HepG2 (cell line): ENCODE measurements around the gene CUEDC2. TPM values are rescaled to one million over a fixed set of nuclear protein-coding genes. Genes with fewer than 3 reads are reported as not detected.

ENCODE experiments used
- AGO1 ChIP-seq: fragments of 200-400 bp; formaldehyde crosslinking; IDR thresholded peaks from 2 replicates; pipeline ENCODE4 v1.6.1; 2017; ENCODE audit warnings: mild to moderate bottlenecking, low read depth, low read length, moderate library complexity; ENCODE audit not compliant: poor library complexity, severe bottlenecking
- KLF16 ChIP-seq, 2 experiments: sonication (generic) in 1 of 2; formaldehyde crosslinking in 1 of 2; IDR thresholded peaks; 2 replicates each; pipeline versions ENCODE4 v1.6.1 to v1.8.0; 2016 to 2023; ENCODE audit warnings: missing genetic modification reagents in 2 of 2, missing compliant biosample characterization in 1 of 2
- RFX5 ChIP-seq: IDR thresholded peaks from 2 replicates; pipeline ENCODE4 v1.6.1; 2011; ENCODE audit warnings: low read depth, low read length, improper control_type of control experiment
- SAFB2 ChIP-seq: sonication (generic); formaldehyde crosslinking; IDR thresholded peaks from 2 replicates; pipeline ENCODE4 v1.5.1; 2020; ENCODE audit warnings: missing genetic modification reagents, low read depth, mild to moderate bottlenecking, borderline replicate concordance
- TCF7 ChIP-seq: sonication (generic); IDR thresholded peaks from 2 replicates; pipeline ENCODE4 v1.6.1; 2016; ENCODE audit warnings: antibody characterized with exemption, low read depth
- ZFP41 ChIP-seq: sonication (generic); formaldehyde crosslinking; IDR thresholded peaks from 2 replicates; pipeline ENCODE4 v1.4.0; 2020; ENCODE audit warnings: mild to moderate bottlenecking, missing genetic modification reagents, borderline replicate concordance
- ZNF33A ChIP-seq: sonication (generic); formaldehyde crosslinking; IDR thresholded peaks from 2 replicates; pipeline ENCODE4 v1.5.1; 2020; ENCODE audit warnings: missing genetic modification reagents, mild to moderate bottlenecking, moderate library complexity, borderline replicate concordance
- ZNF530 ChIP-seq: sonication (generic); formaldehyde crosslinking; IDR thresholded peaks from 2 replicates; pipeline ENCODE4 v1.5.0; 2020; ENCODE audit warnings: low read depth, mild to moderate bottlenecking, missing genetic modification reagents
- ZNF543 ChIP-seq: sonication (generic); formaldehyde crosslinking; IDR thresholded peaks from 2 replicates; pipeline ENCODE4 v1.4.0; 2020; ENCODE audit warnings: mild to moderate bottlenecking, missing genetic modification reagents
- ZNF615 ChIP-seq: sonication (generic); formaldehyde crosslinking; IDR thresholded peaks from 2 replicates; pipeline ENCODE4 v1.5.0; 2020; ENCODE audit warnings: mild to moderate bottlenecking, missing genetic modification reagents, borderline replicate concordance
- ZNF674 ChIP-seq: sonication (generic); formaldehyde crosslinking; IDR thresholded peaks from 2 replicates; pipeline ENCODE4 v1.5.0; 2020; ENCODE audit warnings: low read depth, mild to moderate bottlenecking, missing genetic modification reagents
- polyA plus RNA-seq, 8 experiments: library from polyadenylated mRNA; depleted of rRNA in 3 of 8; stranded (reverse) in 7 of 8; unstranded in 1 of 8; fragments of >200 nt; fragmentation: Illumina TruSeq in 4 of 8; extraction: Trizol in 4 of 8; gene quantifications; 2 replicates each; pipeline versions ENCODE4 v1.2.1 to v1.2.3, GENCODE V29; 2011 to 2016; ENCODE audit warnings: low read depth in 4 of 8, missing spikeins in 1 of 8, mixed read lengths in 1 of 8; ENCODE audit not compliant: insufficient read depth in 1 of 8
- total RNA-seq, 5 experiments: library from RNA; depleted of rRNA; stranded (reverse); fragments of >200 nt; fragmentation: Illumina TruSeq; extraction: Trizol; gene quantifications; 2 replicates each; pipeline ENCODE4 v1.2.3, GENCODE V29; 2016; ENCODE audit warnings: low read depth in 1 of 5
- TF ChIP-seq, protein P1 (sequence below): sonication (generic); formaldehyde crosslinking; IDR thresholded peaks from 2 replicates; pipeline ENCODE4 v1.8.0; 2022; ENCODE audit warnings: missing genetic modification reagents, low read depth, mild to moderate bottlenecking, borderline replicate concordance
- TF ChIP-seq, protein P2 (sequence below): sonication (generic); formaldehyde crosslinking; IDR thresholded peaks from 2 replicates; pipeline ENCODE4 v1.4.0; 2020; ENCODE audit warnings: missing genetic modification reagents; ENCODE audit errors: not compliant biosample characterization
- TF ChIP-seq, protein P3 (sequence below): sonication (generic); formaldehyde crosslinking; IDR thresholded peaks from 2 replicates; pipeline ENCODE4 v1.4.0; 2020; ENCODE audit warnings: missing genetic modification reagents
- TF ChIP-seq, protein P4 (sequence below): sonication (generic); formaldehyde crosslinking; IDR thresholded peaks from 2 replicates; pipeline ENCODE4 v1.4.0; 2020; ENCODE audit warnings: missing genetic modification reagents, borderline replicate concordance
- TF ChIP-seq, protein P5 (sequence below): IDR thresholded peaks from 2 replicates; pipeline ENCODE4 v1.6.1; 2016; ENCODE audit warnings: missing compliant biosample characterization, missing genetic modification reagents, borderline replicate concordance
- TF ChIP-seq, protein P6 (sequence below), 2 experiments: sonication (generic) in 1 of 2; formaldehyde crosslinking in 1 of 2; IDR thresholded peaks; 2 replicates each; pipeline versions ENCODE4 v1.4.0 to v1.6.1; 2018 to 2020; ENCODE audit warnings: missing genetic modification reagents in 2 of 2, borderline replicate concordance in 1 of 2, low read depth in 1 of 2, mild to moderate bottlenecking in 1 of 2, missing biosample characterization in 1 of 2

The CUEDC2 gene
- total and polyA plus RNA-seq, 2 of the 13 experiments (the other 11 are each of a cell fraction or from before 2014, with no cell fraction given), result 13.1 to 18.4 TPM

DNA sequence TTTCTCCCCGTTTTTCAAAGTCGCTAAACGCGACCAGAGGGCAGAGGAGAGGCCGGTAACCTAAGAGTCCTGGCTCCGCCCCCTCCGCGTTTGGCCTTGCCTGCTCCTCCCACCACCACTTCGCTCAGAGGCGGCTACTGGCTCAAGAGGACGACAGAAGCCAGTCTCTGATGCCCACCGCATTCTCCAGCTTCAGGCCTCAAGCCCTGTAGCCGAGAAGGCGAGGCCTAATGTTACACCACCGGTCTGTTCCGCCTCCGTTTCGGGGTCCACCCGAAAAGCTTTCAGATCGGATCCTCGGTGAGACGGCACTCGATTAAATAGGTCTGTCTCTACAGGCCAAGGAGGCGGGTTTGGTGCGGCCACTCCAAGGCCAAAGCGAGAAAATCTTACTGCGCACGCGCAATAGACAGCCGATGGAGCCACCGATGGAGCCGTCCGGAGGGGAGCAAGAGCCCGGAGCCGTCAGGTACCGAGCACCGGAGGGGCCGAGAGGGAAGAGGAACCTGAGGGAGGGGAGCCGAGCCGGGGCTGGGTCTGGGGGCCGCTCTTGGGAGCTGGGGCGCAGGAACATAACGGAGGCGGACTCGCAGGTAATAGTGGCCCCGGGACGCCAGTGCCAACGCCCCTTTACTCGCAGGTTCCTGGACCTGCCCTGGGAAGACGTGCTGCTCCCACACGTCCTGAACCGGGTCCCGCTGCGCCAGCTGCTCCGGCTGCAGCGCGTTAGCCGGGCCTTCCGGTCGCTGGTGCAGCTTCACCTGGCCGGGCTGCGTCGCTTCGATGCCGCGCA is 11.5 kb downstream of the CUEDC2 start, which contains the start of gene FBXL15 (continued):
- TF ChIP-seq KLF16 (CRISPR knock-in tag; IDR thresholded peaks at IDR 0.05) (peak in 1 of 2 experiments; percentile 80; a peak in 1 of 4 replicates), TCF7 (no peak), ZNF543 (no peak; the same call in 1 of the 2 replicates), ZNF615 (CRISPR knock-in tag) (peak; percentile 66; the same call in 1 of the 2 replicates), AGO1 (peak; percentile 13), ZNF530 (no peak), ZFP41 (CRISPR knock-in tag) (no peak; the same call in 1 of the 2 replicates), SAFB2 (CRISPR knock-in tag) (no peak), RFX5 (peak; percentile 71), ZNF674 (no peak), ZNF33A (CRISPR knock-in tag) (no peak)
- TF ChIP-seq, protein P1, sequence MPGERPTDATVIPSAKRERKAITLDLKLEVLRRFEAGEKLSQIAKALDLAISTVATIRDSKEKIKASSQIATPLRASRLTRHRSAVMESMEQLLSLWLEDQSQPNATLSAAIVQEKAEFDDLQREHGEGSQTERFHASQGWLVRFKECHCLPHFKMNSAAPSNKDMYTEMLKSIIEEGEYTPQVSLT, result no peak
- TF ChIP-seq, protein P2, sequence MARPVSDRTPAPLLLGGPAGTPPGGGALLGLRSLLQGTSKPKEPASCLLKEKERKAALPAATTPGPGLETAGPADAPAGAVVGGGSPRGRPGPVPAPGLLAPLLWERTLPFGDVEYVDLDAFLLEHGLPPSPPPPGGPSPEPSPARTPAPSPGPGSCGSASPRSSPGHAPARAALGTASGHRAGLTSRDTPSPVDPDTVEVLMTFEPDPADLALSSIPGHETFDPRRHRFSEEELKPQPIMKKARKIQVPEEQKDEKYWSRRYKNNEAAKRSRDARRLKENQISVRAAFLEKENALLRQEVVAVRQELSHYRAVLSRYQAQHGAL (CRISPR knock-in tag), result peak; percentile 69
- TF ChIP-seq, protein P3, sequence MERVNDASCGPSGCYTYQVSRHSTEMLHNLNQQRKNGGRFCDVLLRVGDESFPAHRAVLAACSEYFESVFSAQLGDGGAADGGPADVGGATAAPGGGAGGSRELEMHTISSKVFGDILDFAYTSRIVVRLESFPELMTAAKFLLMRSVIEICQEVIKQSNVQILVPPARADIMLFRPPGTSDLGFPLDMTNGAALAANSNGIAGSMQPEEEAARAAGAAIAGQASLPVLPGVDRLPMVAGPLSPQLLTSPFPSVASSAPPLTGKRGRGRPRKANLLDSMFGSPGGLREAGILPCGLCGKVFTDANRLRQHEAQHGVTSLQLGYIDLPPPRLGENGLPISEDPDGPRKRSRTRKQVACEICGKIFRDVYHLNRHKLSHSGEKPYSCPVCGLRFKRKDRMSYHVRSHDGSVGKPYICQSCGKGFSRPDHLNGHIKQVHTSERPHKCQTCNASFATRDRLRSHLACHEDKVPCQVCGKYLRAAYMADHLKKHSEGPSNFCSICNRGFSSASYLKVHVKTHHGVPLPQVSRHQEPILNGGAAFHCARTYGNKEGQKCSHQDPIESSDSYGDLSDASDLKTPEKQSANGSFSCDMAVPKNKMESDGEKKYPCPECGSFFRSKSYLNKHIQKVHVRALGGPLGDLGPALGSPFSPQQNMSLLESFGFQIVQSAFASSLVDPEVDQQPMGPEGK (CRISPR knock-in tag), result peak; percentile 61
- TF ChIP-seq, protein P4, sequence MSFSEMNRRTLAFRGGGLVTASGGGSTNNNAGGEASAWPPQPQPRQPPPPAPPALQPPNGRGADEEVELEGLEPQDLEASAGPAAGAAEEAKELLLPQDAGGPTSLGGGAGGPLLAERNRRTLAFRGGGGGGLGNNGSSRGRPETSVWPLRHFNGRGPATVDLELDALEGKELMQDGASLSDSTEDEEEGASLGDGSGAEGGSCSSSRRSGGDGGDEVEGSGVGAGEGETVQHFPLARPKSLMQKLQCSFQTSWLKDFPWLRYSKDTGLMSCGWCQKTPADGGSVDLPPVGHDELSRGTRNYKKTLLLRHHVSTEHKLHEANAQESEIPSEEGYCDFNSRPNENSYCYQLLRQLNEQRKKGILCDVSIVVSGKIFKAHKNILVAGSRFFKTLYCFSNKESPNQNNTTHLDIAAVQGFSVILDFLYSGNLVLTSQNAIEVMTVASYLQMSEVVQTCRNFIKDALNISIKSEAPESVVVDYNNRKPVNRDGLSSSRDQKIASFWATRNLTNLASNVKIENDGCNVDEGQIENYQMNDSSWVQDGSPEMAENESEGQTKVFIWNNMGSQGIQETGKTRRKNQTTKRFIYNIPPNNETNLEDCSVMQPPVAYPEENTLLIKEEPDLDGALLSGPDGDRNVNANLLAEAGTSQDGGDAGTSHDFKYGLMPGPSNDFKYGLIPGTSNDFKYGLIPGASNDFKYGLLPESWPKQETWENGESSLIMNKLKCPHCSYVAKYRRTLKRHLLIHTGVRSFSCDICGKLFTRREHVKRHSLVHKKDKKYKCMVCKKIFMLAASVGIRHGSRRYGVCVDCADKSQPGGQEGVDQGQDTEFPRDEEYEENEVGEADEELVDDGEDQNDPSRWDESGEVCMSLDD (CRISPR knock-in tag), result peak; percentile 69
- TF ChIP-seq, protein P5, sequence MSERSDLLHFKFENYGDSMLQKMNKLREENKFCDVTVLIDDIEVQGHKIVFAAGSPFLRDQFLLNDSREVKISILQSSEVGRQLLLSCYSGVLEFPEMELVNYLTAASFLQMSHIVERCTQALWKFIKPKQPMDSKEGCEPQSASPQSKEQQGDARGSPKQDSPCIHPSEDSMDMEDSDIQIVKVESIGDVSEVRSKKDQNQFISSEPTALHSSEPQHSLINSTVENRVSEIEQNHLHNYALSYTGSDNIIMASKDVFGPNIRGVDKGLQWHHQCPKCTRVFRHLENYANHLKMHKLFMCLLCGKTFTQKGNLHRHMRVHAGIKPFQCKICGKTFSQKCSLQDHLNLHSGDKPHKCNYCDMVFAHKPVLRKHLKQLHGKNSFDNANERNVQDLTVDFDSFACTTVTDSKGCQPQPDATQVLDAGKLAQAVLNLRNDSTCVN (CRISPR knock-in tag), result peak; percentile 75; the same call in 1 of the 2 replicates
- TF ChIP-seq, protein P6, sequence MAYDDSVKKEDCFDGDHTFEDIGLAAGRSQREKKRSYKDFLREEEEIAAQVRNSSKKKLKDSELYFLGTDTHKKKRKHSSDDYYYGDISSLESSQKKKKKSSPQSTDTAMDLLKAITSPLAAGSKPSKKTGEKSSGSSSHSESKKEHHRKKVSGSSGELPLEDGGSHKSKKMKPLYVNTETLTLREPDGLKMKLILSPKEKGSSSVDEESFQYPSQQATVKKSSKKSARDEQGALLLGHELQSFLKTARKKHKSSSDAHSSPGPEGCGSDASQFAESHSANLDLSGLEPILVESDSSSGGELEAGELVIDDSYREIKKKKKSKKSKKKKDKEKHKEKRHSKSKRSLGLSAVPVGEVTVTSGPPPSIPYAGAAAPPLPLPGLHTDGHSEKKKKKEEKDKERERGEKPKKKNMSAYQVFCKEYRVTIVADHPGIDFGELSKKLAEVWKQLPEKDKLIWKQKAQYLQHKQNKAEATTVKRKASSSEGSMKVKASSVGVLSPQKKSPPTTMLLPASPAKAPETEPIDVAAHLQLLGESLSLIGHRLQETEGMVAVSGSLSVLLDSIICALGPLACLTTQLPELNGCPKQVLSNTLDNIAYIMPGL (CRISPR knock-in tag; IDR thresholded peaks at IDR 0.05; ENCODE audit: borderline replicate concordance in 1 of 2, low read depth in 1 of 2), result peak; percentile 74 to 76
